Measurements from ENCODE around the gene CARTPT.

CARTPT gene

DNA sequence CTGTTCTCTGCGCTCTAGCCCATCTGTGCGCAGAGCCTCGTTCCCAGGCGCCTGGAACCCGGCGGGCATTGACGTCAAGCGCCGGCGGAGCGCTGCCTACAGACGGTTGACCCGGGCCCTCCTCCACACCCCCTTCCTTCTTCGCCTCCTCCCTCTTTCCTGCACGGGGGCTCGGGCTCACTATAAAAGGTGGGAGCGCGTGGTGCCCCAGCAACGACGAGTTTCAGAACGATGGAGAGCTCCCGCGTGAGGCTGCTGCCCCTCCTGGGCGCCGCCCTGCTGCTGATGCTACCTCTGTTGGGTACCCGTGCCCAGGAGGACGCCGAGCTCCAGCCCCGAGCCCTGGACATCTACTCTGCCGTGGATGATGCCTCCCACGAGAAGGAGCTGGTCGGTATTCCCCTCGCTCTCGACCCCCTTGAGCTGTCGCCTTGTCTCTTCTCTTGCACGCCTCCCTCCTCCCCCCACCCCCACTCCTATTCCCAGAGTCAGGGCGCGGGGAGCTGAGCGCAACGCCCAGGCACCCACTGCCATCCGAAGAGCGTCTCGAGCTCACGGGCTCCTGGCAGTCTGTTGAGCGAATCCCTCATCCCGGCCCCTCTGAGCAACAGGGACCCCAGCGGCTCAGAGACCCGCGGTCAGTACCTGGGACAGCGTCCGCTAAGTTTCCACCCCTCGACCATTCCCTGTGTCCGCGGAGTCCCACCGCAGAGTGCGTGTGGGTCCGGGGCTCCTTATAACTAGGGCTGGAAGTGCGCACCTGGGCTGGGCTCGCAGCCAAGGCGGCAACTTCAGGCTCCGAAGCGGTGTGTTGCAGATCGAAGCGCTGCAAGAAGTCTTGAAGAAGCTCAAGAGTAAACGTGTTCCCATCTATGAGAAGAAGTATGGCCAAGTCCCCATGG is at the start of gene CARTPT:
Gene CARTPT (plus strand): TSS at position 213 of the 902 bp plus-strand sequence. CDS start 19 bp downstream, at position 232.
- peak in 2 of 56 donors; percentile 2 to 14 for DNase-seq

- no peak for DNase-seq
Measured at GRCh38 chr5:71677977-71678376, 41.1 kb upstream of the CARTPT start.

DNA sequence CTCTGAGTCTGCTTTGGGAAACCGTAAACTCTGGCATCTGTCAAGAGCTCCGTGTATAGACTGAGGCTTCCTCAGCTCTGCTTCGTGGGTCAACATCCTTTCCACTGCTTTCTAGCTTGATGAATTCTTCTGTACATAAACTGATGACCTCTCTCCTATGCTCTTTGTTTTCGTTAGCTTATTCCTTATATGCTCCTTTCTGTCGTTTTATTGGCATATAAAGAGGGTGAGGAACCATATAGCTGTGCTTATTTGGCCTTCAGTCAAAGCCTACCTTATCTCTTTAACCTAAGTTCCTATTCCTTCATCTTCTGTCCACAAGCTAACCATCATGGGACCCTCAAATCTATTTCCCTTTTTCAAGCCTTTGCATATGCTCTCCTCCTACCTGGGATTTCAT is 39.4 kb upstream of the CARTPT start:
- DNase-seq: no peak

DNA sequence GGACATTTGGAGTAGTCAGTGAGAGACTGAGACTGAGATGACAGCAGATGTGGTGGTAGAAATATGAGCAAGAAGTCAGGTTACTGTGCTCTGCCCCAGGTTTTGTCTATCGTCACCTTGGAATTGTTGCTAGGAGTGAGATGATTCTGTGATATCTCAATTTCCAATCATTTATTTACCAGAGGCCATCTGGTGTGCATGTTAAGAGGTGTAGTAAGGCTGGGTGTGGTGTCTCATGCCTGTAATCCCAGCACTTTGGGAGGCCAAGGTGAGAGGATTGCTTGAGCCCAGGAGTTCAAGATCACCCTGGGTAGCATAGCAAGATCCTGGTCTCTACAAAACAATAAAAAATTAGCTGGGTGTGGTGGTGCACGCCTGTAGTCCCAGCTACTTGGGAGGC is 38.6 kb upstream of the CARTPT start:
- no peak for DNase-seq

- DNase-seq: no peak
Measured at GRCh38 chr5:71681296-71681695, 37.8 kb upstream of the CARTPT start.

DNA sequence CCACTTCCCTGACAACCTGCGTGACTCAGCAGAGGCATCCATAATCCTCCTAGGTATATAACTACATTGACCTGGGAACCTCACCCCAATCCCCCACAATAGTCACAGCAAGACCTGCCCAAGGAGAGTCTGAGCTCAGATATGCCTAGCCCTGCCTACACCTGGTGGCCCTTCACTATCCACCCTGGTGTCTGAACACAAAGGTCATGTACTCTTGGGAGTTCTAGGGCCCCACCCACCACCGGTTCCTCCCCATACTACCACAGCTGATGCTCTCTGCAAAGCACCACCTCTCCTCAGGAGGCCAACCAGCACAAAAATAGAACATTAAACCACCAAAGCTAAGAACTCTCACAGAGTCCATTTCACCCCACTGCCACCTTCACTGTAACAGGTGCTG is 34.8 kb upstream of the CARTPT start:
- no peak for DNase-seq

DNA sequence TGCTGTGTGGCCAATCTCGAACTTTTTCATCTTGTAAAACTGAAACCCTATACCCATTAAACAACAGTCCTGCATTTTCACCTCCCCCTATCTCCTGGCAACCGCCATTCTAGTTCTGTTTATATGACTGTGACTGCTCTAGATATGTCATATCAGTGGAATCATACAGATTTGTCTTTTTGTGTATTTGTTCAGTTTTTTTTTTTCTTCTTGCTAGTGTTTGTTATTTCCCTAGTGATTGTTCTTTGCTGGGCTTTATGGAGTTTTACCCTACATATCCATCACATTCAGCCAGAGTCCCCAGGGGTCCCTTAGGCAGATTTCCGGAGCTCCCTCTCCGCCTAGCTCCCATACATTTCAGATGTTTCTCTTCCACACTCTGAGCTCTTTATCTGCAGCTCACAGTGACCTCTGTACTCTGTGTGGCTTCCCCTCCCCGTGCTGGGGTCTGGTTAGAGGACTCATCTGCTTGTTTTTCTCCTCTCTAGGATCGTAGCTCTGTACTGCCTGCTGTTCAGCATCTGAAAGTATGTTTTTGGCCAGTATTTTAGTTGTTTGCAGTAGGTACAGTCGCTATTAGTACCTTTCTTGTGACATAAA is 25.1 kb upstream of the CARTPT start:
- no peak for DNase-seq

DNA sequence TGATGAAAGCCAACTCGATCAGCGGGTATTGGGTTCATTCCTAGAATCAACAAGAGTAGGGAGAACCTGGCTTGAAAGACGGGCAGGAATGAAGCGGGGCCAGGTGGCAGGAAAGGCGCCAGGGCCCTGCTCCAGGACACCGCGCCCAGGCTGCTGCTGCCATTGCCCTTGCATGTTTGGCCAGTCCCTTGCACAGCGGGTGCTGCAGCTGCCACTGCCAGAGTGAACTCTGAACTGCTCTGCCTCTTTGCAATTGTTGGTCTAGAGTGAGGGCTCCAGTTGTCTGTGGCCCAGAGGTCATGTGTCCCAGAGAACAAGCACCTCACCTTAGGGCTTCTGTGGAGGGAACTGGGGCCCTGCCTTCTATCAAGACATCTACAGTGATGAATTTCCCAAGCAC is 24.0 kb upstream of the CARTPT start:
- no peak for DNase-seq

- DNase-seq: no peak
Measured at GRCh38 chr5:71695595-71695994, 23.5 kb upstream of the CARTPT start.

DNA sequence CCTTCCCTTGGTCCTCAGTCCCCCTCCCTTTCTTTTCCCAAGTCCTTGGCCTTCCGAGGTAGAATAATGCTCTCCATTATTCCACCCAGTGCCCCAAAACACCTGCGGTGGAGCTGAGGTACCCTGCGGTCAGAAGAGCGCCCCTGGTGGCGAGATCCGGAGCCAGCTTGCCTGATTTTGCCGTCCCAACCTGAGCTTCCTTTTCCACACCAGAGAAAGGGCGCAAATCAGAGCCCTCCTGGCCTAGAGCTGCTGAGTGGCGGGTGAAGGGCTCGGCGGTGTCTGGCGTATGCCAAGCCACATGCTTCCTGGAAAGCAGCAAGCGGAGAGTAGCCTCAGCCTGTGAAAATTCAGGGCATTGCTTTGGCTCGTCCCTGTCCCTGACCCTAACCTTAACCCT is 21.1 kb upstream of the CARTPT start:
- DNase-seq: no peak

DNA sequence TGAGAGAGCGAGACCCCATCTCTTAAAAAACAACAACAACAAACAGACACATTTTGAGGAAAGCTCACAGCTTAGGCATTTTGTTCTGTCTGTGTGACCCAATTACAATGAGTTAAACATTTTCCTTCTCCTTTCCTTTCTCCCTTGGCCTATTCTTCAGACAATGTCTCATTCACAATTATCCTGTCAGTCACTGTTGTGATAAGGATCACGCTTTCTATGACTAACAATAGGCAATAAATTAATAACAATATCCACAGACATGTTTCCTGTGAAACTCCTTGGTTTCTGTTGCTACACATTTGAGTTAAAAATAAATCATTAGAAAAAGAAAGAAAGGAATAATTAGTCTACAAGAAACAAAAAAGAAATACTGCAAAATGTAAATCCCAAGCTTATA is 19.8 kb upstream of the CARTPT start:
- no peak for DNase-seq

- DNase-seq: no peak
Measured at GRCh38 chr5:71699751-71700150, 19.3 kb upstream of the CARTPT start.

DNA sequence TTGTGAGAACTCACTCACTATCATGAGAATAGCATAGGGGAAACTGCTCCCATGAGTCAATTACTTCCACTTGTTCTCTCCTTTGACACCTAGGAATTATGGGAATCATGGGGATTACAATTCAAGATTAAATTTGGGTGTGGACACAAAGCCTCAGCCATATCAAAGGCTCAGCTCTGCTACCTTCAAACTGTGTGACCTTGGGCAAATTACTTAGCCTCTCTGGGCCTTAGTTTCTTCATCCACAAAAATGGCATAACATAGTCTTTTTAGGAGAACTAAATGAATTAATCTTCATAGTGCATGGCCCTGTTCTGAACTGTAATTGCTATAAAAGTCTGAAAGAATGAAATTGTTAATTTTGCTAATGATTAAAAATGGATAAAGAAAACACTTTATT is 18.3 kb upstream of the CARTPT start:
- no peak for DNase-seq

DNA sequence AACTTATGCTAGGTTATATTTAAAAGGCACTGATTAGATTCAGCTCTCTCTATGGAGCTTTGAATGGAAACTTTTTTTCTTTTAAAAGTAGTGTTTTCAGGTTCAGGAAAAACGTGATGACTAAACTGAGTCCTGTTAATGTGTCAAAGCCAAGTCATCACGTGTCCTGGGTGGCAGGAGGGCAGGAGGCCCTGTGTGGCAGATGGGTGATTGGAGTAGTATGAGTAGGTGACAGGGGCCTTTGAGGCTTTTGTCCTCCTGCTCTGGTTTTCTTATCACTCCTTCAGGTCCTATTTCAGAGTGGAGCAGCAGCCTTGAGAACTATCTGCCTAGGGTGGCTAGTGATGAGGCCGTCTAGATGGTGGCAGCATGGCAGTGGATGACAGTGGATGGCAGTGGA is 17.7 kb upstream of the CARTPT start:
- no peak for DNase-seq

DNA sequence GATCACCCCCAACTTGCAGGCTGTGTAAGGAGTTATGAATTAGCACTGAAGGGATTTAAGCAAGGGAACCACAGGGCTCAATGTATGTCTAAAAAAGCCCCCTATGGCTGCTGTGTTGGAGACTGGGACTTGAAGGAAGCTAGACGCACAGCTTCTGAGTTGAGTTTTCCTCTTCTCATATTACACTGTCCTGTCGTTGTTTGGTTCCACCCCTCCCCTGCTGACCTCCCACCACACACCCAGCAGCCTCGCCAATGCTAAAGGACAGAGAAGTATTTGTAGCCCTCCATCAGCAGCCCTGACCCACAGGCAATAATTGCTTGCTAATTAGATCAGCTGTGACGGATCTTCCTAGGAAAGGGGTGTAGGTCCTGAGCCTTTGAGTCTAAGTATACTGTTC is 15.1 kb upstream of the CARTPT start:
- DNase-seq: no peak

GRCh38 chr5:71705421-71705820 is 13.7 kb upstream of the CARTPT start:
- no peak for DNase-seq

GRCh38 chr5:71706906-71707305 is 12.2 kb upstream of the CARTPT start:
- no peak for DNase-seq

GRCh38 chr5:71711610-71712009 is 7.5 kb upstream of the CARTPT start:
- DNase-seq: no peak

DNA sequence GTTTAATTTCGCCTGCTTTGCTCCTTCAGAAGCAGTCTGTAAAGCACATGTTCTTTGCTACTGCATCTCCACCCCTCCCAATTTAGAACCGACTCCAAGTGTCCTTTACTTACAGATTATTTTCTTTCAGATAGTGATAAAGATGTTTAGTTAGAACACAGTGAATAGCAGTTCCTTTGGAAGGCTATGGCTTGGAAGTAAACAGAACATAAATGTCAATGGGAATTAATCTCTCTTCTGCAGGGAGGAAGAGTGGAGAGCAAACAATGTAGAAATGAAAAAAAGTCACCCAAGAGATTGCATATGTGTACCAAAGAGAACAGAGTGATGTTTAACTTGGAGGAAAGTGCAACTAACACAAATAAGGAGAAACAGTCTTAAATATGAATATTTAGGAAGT is 4.2 kb upstream of the CARTPT start:
- no peak for DNase-seq

- no peak for DNase-seq
Measured at GRCh38 chr5:71727978-71728377, 8.9 kb downstream of the CARTPT start.

- no peak for DNase-seq
Measured at GRCh38 chr5:71731015-71731414, 11.9 kb downstream of the CARTPT start.

DNA sequence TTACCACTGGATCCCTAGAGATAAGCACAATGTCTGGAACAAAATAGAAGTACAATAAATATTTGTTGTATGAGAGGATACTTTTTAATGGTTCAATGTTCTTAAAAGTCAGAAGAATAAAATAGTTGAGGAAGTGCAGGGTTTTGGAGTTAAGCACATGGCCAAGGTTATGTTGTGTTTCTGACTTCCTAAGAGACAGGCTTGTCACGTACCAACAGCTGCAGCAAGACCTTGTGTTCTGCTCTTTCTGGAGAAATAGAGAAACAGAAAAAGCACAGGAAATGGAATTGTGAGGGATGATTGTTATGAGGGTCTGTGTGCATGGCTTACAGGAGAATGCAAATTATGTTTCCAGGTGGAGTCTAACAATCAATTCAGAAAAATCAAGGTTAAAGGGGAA is 12.9 kb downstream of the CARTPT start:
- no peak for DNase-seq

- DNase-seq: no peak
Measured at GRCh38 chr5:71734141-71734540, 15.1 kb downstream of the CARTPT start.
